ENCODE results near the gene SMIM29. TPM values are rescaled to one million over a fixed set of nuclear protein-coding genes. Genes with fewer than 3 reads are reported as not detected.

The SMIM29 gene
- total RNA-seq, 1 donor from 2014 or later, result 43.6 TPM

DNA sequence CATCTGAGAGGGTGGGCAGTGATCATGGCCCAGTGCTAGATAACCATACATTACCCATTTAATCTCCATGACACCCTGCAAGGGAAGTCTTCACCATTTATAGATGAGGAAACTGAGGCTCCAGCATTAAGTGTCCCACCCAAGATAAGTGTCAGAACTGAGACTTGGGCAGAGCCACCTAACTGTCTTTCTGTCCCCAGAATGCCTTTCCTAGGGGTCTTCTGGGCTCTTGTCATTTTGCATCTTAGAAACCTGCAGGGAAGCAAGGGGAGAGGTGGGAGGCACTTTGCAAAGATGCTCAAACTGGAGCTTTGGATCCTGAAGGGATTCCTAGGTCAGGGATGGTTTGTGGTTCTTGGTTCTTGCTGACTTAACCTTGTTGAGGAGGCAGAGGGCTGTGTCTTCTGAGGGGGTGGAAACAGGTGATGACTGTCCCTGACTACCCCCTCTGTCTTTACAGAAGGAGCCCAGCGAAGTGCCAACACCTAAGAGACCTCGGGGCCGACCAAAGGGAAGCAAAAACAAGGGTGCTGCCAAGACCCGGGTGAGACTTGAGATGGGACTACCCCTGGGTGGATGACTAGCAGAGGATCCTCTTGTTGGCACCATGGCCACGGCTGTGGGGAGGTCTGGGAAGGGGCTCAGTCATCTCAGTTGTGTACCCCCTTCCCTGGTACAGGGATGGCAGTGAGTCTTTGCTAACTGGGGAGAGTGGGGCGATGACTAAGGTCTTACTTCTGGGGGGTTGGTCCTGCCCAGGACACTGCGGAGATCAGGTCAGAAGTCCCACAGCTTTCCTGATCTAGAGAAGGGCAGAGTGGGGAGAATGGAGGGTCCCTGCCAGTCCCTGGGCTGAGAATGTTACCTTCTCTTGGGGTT, 6.3 kb downstream of the SMIM29 start:
- no peak overlapping the region for H3K4me3 ChIP-seq (ENCODE audit: low read depth, low read length)
- DNase-seq (ENCODE audit: low read depth), result no peak
- TF ChIP-seq, protein P1, sequence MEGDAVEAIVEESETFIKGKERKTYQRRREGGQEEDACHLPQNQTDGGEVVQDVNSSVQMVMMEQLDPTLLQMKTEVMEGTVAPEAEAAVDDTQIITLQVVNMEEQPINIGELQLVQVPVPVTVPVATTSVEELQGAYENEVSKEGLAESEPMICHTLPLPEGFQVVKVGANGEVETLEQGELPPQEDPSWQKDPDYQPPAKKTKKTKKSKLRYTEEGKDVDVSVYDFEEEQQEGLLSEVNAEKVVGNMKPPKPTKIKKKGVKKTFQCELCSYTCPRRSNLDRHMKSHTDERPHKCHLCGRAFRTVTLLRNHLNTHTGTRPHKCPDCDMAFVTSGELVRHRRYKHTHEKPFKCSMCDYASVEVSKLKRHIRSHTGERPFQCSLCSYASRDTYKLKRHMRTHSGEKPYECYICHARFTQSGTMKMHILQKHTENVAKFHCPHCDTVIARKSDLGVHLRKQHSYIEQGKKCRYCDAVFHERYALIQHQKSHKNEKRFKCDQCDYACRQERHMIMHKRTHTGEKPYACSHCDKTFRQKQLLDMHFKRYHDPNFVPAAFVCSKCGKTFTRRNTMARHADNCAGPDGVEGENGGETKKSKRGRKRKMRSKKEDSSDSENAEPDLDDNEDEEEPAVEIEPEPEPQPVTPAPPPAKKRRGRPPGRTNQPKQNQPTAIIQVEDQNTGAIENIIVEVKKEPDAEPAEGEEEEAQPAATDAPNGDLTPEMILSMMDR (conservative IDR thresholded peaks at IDR 0.05; ENCODE audit: low read depth, low read length), result no peak

- DNase-seq (ENCODE audit: low read depth), result no peak
- TF ChIP-seq, protein P1 (conservative IDR thresholded peaks at IDR 0.05; ENCODE audit: low read depth, low read length), result no peak
- no peak overlapping the region for H3K4me3 ChIP-seq (ENCODE audit: low read depth, low read length)
Observed at GRCh38 chr6:34241351-34242215, 7.2 kb downstream of the SMIM29 start.

DNA sequence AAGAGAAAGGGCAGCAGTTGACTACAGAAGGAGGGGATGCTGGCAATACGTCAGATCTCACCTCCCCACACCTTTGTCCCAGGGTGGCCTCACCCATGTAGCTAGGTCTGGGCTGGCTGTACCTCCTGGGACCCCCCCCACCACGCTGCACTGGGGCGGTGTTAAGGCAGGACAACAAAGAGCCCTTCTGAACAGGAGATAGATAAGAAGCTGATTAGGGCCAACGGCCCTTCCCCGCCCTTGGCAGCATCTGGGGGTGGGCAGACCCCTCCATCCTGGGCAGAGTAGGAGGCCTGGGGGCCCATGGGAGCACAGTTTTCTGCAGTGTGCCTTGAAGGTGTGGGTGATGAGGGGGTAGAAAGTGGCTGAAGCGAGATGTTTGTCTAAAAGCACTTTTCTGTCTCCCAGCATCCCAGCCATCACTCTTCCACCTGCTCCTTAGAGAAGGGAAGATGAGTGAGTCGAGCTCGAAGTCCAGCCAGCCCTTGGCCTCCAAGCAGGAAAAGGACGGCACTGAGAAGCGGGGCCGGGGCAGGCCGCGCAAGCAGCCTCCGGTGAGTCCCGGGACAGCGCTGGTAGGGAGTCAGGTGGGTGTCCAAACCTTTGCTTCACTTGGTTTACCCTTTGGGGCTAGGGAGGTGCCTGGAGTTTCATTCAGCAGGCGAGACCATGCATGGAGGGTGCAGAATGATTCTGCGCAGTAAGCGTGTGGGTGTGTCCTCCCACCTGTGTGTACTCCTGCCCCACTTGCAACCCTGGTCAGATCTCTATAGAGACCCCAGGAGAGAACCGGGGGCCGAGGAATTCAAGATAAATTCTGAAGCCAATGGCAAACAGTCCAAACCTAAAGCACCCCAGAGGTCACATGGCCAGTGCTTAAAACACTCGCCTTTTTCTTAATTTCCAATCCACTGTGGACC, 8.2 kb downstream of the SMIM29 start:
- TF ChIP-seq, protein P1 (conservative IDR thresholded peaks at IDR 0.05; ENCODE audit: low read depth, low read length), result no peak
- H3K4me3 ChIP-seq (ENCODE audit: low read depth, low read length), result no peak overlapping the region

DNA sequence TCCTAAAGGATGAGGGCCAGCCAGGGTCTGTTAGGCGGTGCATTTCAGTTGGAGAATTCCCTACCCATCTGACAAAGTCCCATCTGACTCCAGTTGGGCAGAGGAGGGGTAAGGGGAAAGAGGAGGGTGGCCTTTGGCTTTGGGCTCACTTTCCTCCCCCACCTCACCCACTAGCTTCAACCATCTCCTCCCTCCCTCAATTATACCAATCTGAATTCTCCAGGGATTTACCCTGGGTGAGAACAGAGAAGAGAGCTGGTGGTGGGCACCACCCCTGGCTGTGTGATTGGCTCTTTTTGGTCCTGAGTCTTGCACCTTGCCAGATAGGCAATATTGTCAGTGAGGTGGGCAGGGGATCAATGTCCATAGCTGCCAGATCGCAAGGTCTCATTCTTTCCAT, 8.9 kb downstream of the SMIM29 start:
- no peak overlapping the region for H3K4me3 ChIP-seq (ENCODE audit: low read depth, low read length)
- no peak for DNase-seq (ENCODE audit: low read depth)
- TF ChIP-seq, protein P1 (conservative IDR thresholded peaks at IDR 0.05; ENCODE audit: low read depth, low read length), result no peak

More for the DNA sequence above, 8.2 kb downstream of the SMIM29 start:
- DNase-seq (ENCODE audit: low read depth), result no peak

GRCh38 chr6:34239500-34239825, 9.3 kb downstream of the SMIM29 start:
- DNase-seq (ENCODE audit: low read depth), result no peak
- no peak overlapping the region for H3K4me3 ChIP-seq (ENCODE audit: low read depth, low read length)
- TF ChIP-seq, protein P1 (conservative IDR thresholded peaks at IDR 0.05; ENCODE audit: low read depth, low read length), result no peak
